Measurements from ENCODE around the gene ANXA4.

GRCh38 chr2:69693775-69694450, 48.0 kb upstream of the ANXA4 start:
- no peak for TF ChIP-seq EZH2 (IDR thresholded peaks at IDR 0.05; ENCODE audit: borderline replicate concordance, low read length)
- TF ChIP-seq, protein P1, sequence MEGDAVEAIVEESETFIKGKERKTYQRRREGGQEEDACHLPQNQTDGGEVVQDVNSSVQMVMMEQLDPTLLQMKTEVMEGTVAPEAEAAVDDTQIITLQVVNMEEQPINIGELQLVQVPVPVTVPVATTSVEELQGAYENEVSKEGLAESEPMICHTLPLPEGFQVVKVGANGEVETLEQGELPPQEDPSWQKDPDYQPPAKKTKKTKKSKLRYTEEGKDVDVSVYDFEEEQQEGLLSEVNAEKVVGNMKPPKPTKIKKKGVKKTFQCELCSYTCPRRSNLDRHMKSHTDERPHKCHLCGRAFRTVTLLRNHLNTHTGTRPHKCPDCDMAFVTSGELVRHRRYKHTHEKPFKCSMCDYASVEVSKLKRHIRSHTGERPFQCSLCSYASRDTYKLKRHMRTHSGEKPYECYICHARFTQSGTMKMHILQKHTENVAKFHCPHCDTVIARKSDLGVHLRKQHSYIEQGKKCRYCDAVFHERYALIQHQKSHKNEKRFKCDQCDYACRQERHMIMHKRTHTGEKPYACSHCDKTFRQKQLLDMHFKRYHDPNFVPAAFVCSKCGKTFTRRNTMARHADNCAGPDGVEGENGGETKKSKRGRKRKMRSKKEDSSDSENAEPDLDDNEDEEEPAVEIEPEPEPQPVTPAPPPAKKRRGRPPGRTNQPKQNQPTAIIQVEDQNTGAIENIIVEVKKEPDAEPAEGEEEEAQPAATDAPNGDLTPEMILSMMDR (IDR thresholded peaks at IDR 0.05; ENCODE audit: low read length): no peak

All from OCI-LY1 (cell line).